Activated CD8-positive, alpha-beta T cell treated with anti-CD3 and anti-CD28 coated beads for 36 hours (primary cell): ENCODE data around the gene DHFR. TPM values are rescaled to one million over a fixed set of nuclear protein-coding genes. Genes with fewer than 3 reads are reported as not detected.

Experiments used
- ATAC-seq: fragments of 200-7000 bp; cut with Tn5 transposase; one replicate; pipeline ENCODE4 v1.10.0; 2021; ENCODE audit warnings: mild to moderate bottlenecking, moderate library complexity
- CTCF ChIA-PET: fragments of 350-600 bp; sonication (Branson Sonifier 250); formaldehyde crosslinking; loops from one replicate; lab custom pipeline; 2021; ENCODE audit warnings: antibody characterized with exemption; lab: Charles Lee
- POLR2A ChIA-PET: fragments of 350-600 bp; sonication (Branson Sonifier 250); formaldehyde crosslinking; loops from one replicate; lab custom pipeline; 2021; ENCODE audit warnings: antibody characterized with exemption; lab: Charles Lee
- DNase-seq: peaks from one replicate; pipeline ENCODE4 v3.0.0-alpha.2; 2020
- H3K27ac Mint-ChIP-seq: one replicate; pipeline ENCODE4 v1.8.0; 2021; ENCODE audit warnings: mild to moderate bottlenecking, mixed read lengths
- H3K27me3 Mint-ChIP-seq: one replicate; pipeline ENCODE4 v1.8.0; 2021; ENCODE audit warnings: mixed read lengths
- H3K36me3 Mint-ChIP-seq: one replicate; pipeline ENCODE4 v1.8.0; 2021; ENCODE audit warnings: low read depth, mixed read lengths
- H3K4me1 Mint-ChIP-seq: one replicate; pipeline ENCODE4 v1.8.0; 2021; ENCODE audit warnings: low read depth, mixed read lengths
- H3K4me3 Mint-ChIP-seq: one replicate; pipeline ENCODE4 v1.8.0; 2021; ENCODE audit warnings: mild to moderate bottlenecking, moderate library complexity, mixed read lengths
- H3K9me3 Mint-ChIP-seq: one replicate; pipeline ENCODE4 v1.8.0; 2021; ENCODE audit warnings: mixed read lengths
- CTCF ChIP-seq: fragments of 200-600 bp; IDR thresholded peaks from one replicate; pipeline ENCODE4 v1.8.0; 2022; ENCODE audit warnings: antibody characterized with exemption, mild to moderate bottlenecking
- intact Hi-C: fragments of 100-400 bp; cut with micrococcal nuclease; formaldehyde crosslinking; loops from one replicate; pipeline ENCODE4 v1.10.0; 2022
- total RNA-seq, 2 experiments: library from RNA; stranded (reverse); gene quantifications; one replicate each; pipeline ENCODE4 v1.2.3, GENCODE V29; 2021

The DHFR gene
- total RNA-seq, 2 experiments from 2014 or later: 107 to 109 TPM

GRCh38 chr5:80689627-80690026, 34.8 kb upstream of the DHFR start:
- no peak for TF ChIP-seq CTCF
- ChIA-PET POLR2A (interaction anchor here (0.6 kb wide), 1 partner anchor 772 kb away, joined by 3 read pairs; no protein-coding TSS in a partner anchor), CTCF (interaction anchor here (2.2 to 3.2 kb wide), 2 partner anchors 419 to 505 kb away, joined by 7 to 22 read pairs; no protein-coding TSS in a partner anchor)

GRCh38 chr5:80688648-80689420, 34.1 kb upstream of the DHFR start:
- no peak for ATAC-seq
- H3K27ac Mint-ChIP-seq: no peak overlapping the region
- H3K4me3 Mint-ChIP-seq: no peak overlapping the region
- no peaks in the 10 kb centered on the region for H3K9me3 Mint-ChIP-seq
- DNase-seq: no peak
- peaks cover 17% of the 10 kb centered on the region for H3K4me1 Mint-ChIP-seq
- intact Hi-C loops: loop anchor here (5.0 to 10.0 kb wide), 3 partner anchors 418 to 506 kb away; no protein-coding TSS in a partner anchor
- CTCF ChIA-PET: interaction anchor here (1.0 to 3.2 kb wide), 4 partner anchors 25 to 506 kb away, joined by 3 to 22 read pairs (median 6); no protein-coding TSS in a partner anchor
- H3K36me3 Mint-ChIP-seq: peaks cover 19% of the 10 kb centered on the region
- TF ChIP-seq CTCF: no peak
- POLR2A ChIA-PET: no interaction called here
- H3K27me3 Mint-ChIP-seq: no peaks in the 10 kb centered on the region

More at GRCh38 chr5:80689627-80690026, 34.8 kb upstream of the DHFR start:
- H3K27ac Mint-ChIP-seq: no peak overlapping the region
- peaks cover 16% of the 10 kb centered on the region for H3K4me1 Mint-ChIP-seq
- H3K4me3 Mint-ChIP-seq: no peak overlapping the region
- H3K36me3 Mint-ChIP-seq: peaks cover 12% of the 10 kb centered on the region
- H3K27me3 Mint-ChIP-seq: no peaks in the 10 kb centered on the region
- H3K9me3 Mint-ChIP-seq: no peaks in the 10 kb centered on the region
- no peak for ATAC-seq
- DNase-seq: no peak
- intact Hi-C loops: loop anchor here (5.0 to 10.0 kb wide), 3 partner anchors 418 to 505 kb away; no protein-coding TSS in a partner anchor

GRCh38 chr5:80686757-80687156, 32.0 kb upstream of the DHFR start:
- Mint-ChIP-seq H3K9me3 (no peaks in the 10 kb centered on the region), H3K36me3 (peaks cover 34% of the 10 kb centered on the region), H3K4me3 (no peak overlapping the region), H3K27me3 (no peaks in the 10 kb centered on the region), H3K27ac (no peak overlapping the region), H3K4me1 (peaks cover 19% of the 10 kb centered on the region)
- POLR2A ChIA-PET: no interaction called here
- CTCF ChIA-PET: interaction anchor here (0.9 to 3.2 kb wide), 7 partner anchors 15 to 512 kb away, joined by 3 to 22 read pairs (median 4); no protein-coding TSS in a partner anchor
- ATAC-seq: no peak
- peak; percentile 25 for TF ChIP-seq CTCF
- no peak for DNase-seq
- intact Hi-C loops: loop anchor here (5.0 to 10.0 kb wide), 3 partner anchors 421 to 508 kb away; no protein-coding TSS in a partner anchor

- no peak for DNase-seq
- intact Hi-C loops: loop anchor here (10.0 kb wide), 1 partner anchor 192 kb away; the partner anchor contains the start of gene FAM151B
- POLR2A ChIA-PET: no interaction called here
- TF ChIP-seq CTCF: no peak
- CTCF ChIA-PET: no interaction called here
- H3K4me3 Mint-ChIP-seq: no peak overlapping the region
- no peak for ATAC-seq
- no peaks in the 10 kb centered on the region for H3K4me1 Mint-ChIP-seq
- peaks cover 34% of the 10 kb centered on the region for H3K36me3 Mint-ChIP-seq
- no peaks in the 10 kb centered on the region for H3K27me3 Mint-ChIP-seq
- no peak overlapping the region for H3K27ac Mint-ChIP-seq
- H3K9me3 Mint-ChIP-seq: no peaks in the 10 kb centered on the region
Measured at GRCh38 chr5:80676706-80677105, 21.9 kb upstream of the DHFR start.
